Skeletal muscle satellite cell (primary cell): ENCODE data around the gene ELMO1.

Source experiments
- H3K27me3 ChIP-seq: 2 replicates; pipeline ENCODE4 v1.7.0; 2013; ENCODE audit warnings: low read length; ENCODE audit not compliant: control insufficient read depth, insufficient read depth
- H3K36me3 ChIP-seq: 2 replicates; pipeline ENCODE4 v1.7.0; 2013; ENCODE audit warnings: mild to moderate bottlenecking, control low read depth, low read length; ENCODE audit not compliant: insufficient read depth
- H3K4me1 ChIP-seq: 2 replicates; pipeline ENCODE4 v1.7.0; 2013; ENCODE audit warnings: low read length; ENCODE audit not compliant: control insufficient read depth, insufficient read depth
- H3K4me2 ChIP-seq: 2 replicates; pipeline ENCODE4 v1.7.0; 2013; ENCODE audit warnings: mild to moderate bottlenecking, low read length
- H3K4me3 ChIP-seq: 2 replicates; pipeline ENCODE4 v1.7.0; 2013; ENCODE audit warnings: low read length
- H3K9ac ChIP-seq: 2 replicates; pipeline ENCODE4 v1.7.0; 2013; ENCODE audit warnings: mild to moderate bottlenecking, low read depth, low read length, moderate library complexity
- H3K9me3 ChIP-seq: replicated peaks from 2 replicates; pipeline ENCODE4 v1.7.0; 2013; ENCODE audit warnings: mild to moderate bottlenecking, control low read depth, low read length

Gene ELMO1

GRCh38 chr7:37041461-37041860 lies 407.2 kb downstream of the ELMO1 start:
- H3K9ac ChIP-seq: no peak overlapping the region
- no peaks in the 10 kb centered on the region for H3K9me3 ChIP-seq
- H3K4me3 ChIP-seq: no peak overlapping the region
- no peaks in the 10 kb centered on the region for H3K36me3 ChIP-seq
- H3K4me2 ChIP-seq: no peak overlapping the region
- peaks cover 5% of the 10 kb centered on the region for H3K27me3 ChIP-seq
- no peaks in the 10 kb centered on the region for H3K4me1 ChIP-seq

GRCh38 chr7:37040330-37040729 lies 408.3 kb downstream of the ELMO1 start:
- H3K9ac ChIP-seq: no peak overlapping the region
- no peaks in the 10 kb centered on the region for H3K9me3 ChIP-seq
- peaks cover 5% of the 10 kb centered on the region for H3K27me3 ChIP-seq
- H3K4me2 ChIP-seq: no peak overlapping the region
- H3K4me1 ChIP-seq: no peaks in the 10 kb centered on the region
- H3K4me3 ChIP-seq: no peak overlapping the region
- H3K36me3 ChIP-seq: no peaks in the 10 kb centered on the region

GRCh38 chr7:37039131-37039749 lies 409.4 kb downstream of the ELMO1 start:
- Histone ChIP-seq H3K4me1 (no peaks in the 10 kb centered on the region), H3K4me2 (no peak overlapping the region), H3K27me3 (peaks cover 5% of the 10 kb centered on the region), H3K4me3 (no peak overlapping the region), H3K9me3 (no peaks in the 10 kb centered on the region), H3K36me3 (no peaks in the 10 kb centered on the region), H3K9ac (no peak overlapping the region)

- no peaks in the 10 kb centered on the region for H3K4me1 ChIP-seq
- H3K36me3 ChIP-seq: no peaks in the 10 kb centered on the region
- no peaks in the 10 kb centered on the region for H3K9me3 ChIP-seq
- H3K4me2 ChIP-seq: no peak overlapping the region
- H3K4me3 ChIP-seq: no peak overlapping the region
- H3K9ac ChIP-seq: no peak overlapping the region
- peaks cover 2% of the 10 kb centered on the region for H3K27me3 ChIP-seq
Measured at GRCh38 chr7:37038706-37039105, 410.0 kb downstream of the ELMO1 start.

GRCh38 chr7:37037286-37037685 lies 411.4 kb downstream of the ELMO1 start:
- H3K4me2 ChIP-seq: no peak overlapping the region
- no peak overlapping the region for H3K4me3 ChIP-seq
- H3K9me3 ChIP-seq: no peaks in the 10 kb centered on the region
- H3K36me3 ChIP-seq: no peaks in the 10 kb centered on the region
- peaks cover 6% of the 10 kb centered on the region for H3K4me1 ChIP-seq
- H3K27me3 ChIP-seq: no peaks in the 10 kb centered on the region
- H3K9ac ChIP-seq: no peak overlapping the region

- no peaks in the 10 kb centered on the region for H3K9me3 ChIP-seq
Measured at GRCh38 chr7:37035631-37036030, 413.0 kb downstream of the ELMO1 start.

GRCh38 chr7:37033141-37033540 lies 415.5 kb downstream of the ELMO1 start:
- no peaks in the 10 kb centered on the region for H3K36me3 ChIP-seq
- H3K9me3 ChIP-seq: no peaks in the 10 kb centered on the region
- no peak overlapping the region for H3K4me2 ChIP-seq
- H3K4me1 ChIP-seq: peaks cover 32% of the 10 kb centered on the region
- no peak overlapping the region for H3K9ac ChIP-seq
- H3K4me3 ChIP-seq: no peak overlapping the region
- H3K27me3 ChIP-seq: no peaks in the 10 kb centered on the region

More at GRCh38 chr7:37035631-37036030, 413.0 kb downstream of the ELMO1 start:
- Histone ChIP-seq H3K9ac (no peak overlapping the region), H3K27me3 (no peaks in the 10 kb centered on the region), H3K4me3 (no peak overlapping the region), H3K4me2 (no peak overlapping the region), H3K4me1 (peaks cover 21% of the 10 kb centered on the region), H3K36me3 (no peaks in the 10 kb centered on the region)

- Histone ChIP-seq H3K9ac (no peak overlapping the region), H3K4me3 (no peak overlapping the region), H3K9me3 (no peaks in the 10 kb centered on the region), H3K4me1 (peaks cover 32% of the 10 kb centered on the region), H3K27me3 (no peaks in the 10 kb centered on the region), H3K4me2 (peak overlapping the region; percentile 53), H3K36me3 (no peaks in the 10 kb centered on the region)
Measured at GRCh38 chr7:37032258-37032601, 416.4 kb downstream of the ELMO1 start.

GRCh38 chr7:37031571-37032257 lies 416.9 kb downstream of the ELMO1 start:
- H3K4me1 ChIP-seq: peaks cover 32% of the 10 kb centered on the region
- H3K4me3 ChIP-seq: no peak overlapping the region
- H3K4me2 ChIP-seq: peak overlapping the region; percentile 53
- no peaks in the 10 kb centered on the region for H3K9me3 ChIP-seq
- H3K27me3 ChIP-seq: no peaks in the 10 kb centered on the region
- no peaks in the 10 kb centered on the region for H3K36me3 ChIP-seq
- H3K9ac ChIP-seq: peak overlapping the region; percentile 16

- no peaks in the 10 kb centered on the region for H3K27me3 ChIP-seq
- no peak overlapping the region for H3K9ac ChIP-seq
- no peak overlapping the region for H3K4me2 ChIP-seq
- no peak overlapping the region for H3K4me3 ChIP-seq
- no peaks in the 10 kb centered on the region for H3K9me3 ChIP-seq
- H3K4me1 ChIP-seq: peaks cover 32% of the 10 kb centered on the region
- H3K36me3 ChIP-seq: no peaks in the 10 kb centered on the region
Measured at GRCh38 chr7:37028909-37029440, 419.7 kb downstream of the ELMO1 start.

GRCh38 chr7:37027557-37028341 lies 420.9 kb downstream of the ELMO1 start:
- no peak overlapping the region for H3K9ac ChIP-seq
- no peak overlapping the region for H3K4me3 ChIP-seq

More at GRCh38 chr7:37027557-37028341, 420.9 kb downstream of the ELMO1 start:
- Histone ChIP-seq H3K27me3 (no peaks in the 10 kb centered on the region), H3K9me3 (no peaks in the 10 kb centered on the region), H3K4me1 (peaks cover 31% of the 10 kb centered on the region), H3K36me3 (no peaks in the 10 kb centered on the region), H3K4me2 (no peak overlapping the region)
